ES-I3 (cell line): ENCODE results near the gene ABHD16B.
"Not testable (repeated sequence)": the region's sequence is repeated elsewhere in the genome, so short reads cannot be mapped to it uniquely, and the experiment has no call there.

Source experiments
- H3K36me3 ChIP-seq: 2 replicates; pipeline ENCODE4 v1.6.1; 2013; ENCODE audit warnings: mild to moderate bottlenecking, low read length, control low read depth, moderate library complexity; ENCODE audit not compliant: insufficient read depth
- H3K4me1 ChIP-seq: 2 replicates; pipeline ENCODE4 v1.6.1; 2013; ENCODE audit warnings: mild to moderate bottlenecking, control low read depth, low read length; ENCODE audit not compliant: insufficient read depth
- H3K9ac ChIP-seq: 2 replicates; pipeline ENCODE4 v1.6.1; 2013; ENCODE audit warnings: low read depth, mild to moderate bottlenecking, low read length, moderate library complexity
- H3K9me3 ChIP-seq: 2 replicates; pipeline ENCODE4 v1.6.1; 2013; ENCODE audit warnings: mild to moderate bottlenecking, low read length, moderate library complexity; ENCODE audit not compliant: control insufficient read depth, insufficient read depth

The ABHD16B gene

GRCh38 chr20:63867042-63867441, 5.7 kb downstream of the ABHD16B start:
- H3K9me3 ChIP-seq, H3K9ac ChIP-seq, H3K4me1 ChIP-seq: not testable (repeated sequence)
- H3K36me3 ChIP-seq, result peaks cover 20% of the 10 kb centered on the region

DNA sequence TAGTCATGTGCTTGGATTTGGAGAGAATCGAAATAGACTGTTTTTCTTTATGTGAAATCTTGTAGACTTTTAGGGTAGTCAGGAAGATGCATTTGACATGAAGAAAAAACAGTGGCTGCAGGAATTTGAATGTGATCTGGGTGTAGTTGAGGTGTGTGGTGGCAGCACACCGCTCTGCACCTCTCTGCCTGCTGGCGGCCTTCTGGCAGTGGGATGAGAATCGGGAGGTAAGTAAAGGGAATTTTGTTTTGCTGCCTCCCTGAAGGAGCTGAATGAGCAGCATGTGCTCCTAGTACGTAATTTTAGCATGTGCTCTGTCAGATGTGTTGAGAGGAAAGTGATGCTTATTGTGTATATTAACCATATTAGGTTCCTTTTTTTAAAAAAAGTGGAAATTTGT, 7.0 kb downstream of the ABHD16B start:
- Histone ChIP-seq H3K4me1 (peaks cover 5% of the 10 kb centered on the region; the same call in 1 of the 2 replicates), H3K9ac (no peak overlapping the region), H3K36me3 (peaks cover 23% of the 10 kb centered on the region), H3K9me3 (no peaks in the 10 kb centered on the region)

DNA sequence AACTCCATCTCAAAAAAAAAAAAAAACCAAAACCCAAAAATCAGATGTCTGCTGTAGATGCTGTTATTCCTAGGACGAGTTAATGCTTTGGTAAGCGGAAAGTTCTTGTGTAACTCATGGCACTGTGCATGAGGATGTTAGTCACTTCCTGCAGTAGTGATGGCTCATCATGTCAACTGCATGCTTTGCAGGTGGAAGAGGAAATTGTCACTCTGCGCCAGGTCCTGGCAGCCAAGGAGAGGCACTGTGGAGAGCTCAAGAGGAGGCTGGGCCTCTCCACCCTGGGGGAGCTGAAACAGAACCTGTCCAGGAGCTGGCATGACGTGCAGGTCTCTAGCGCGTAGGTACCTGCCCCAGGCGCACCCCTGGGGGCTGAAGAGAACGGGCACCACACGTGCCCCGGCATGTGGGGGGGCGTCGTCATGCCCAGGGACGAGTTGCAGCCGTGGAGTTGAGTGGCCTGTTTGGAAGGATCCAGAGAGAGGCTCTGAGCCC, 12.2 kb downstream of the ABHD16B start:
- no peak overlapping the region for H3K9ac ChIP-seq
- H3K9me3 ChIP-seq, result no peaks in the 10 kb centered on the region
- H3K36me3 ChIP-seq, result peaks cover 39% of the 10 kb centered on the region
- H3K4me1 ChIP-seq, result no peaks in the 10 kb centered on the region

- H3K4me1 ChIP-seq, H3K9me3 ChIP-seq, H3K9ac ChIP-seq: not testable (repeated sequence)
- peaks cover 35% of the 10 kb centered on the region for H3K36me3 ChIP-seq
Measured at GRCh38 chr20:63874241-63874640, 12.9 kb downstream of the ABHD16B start.

DNA sequence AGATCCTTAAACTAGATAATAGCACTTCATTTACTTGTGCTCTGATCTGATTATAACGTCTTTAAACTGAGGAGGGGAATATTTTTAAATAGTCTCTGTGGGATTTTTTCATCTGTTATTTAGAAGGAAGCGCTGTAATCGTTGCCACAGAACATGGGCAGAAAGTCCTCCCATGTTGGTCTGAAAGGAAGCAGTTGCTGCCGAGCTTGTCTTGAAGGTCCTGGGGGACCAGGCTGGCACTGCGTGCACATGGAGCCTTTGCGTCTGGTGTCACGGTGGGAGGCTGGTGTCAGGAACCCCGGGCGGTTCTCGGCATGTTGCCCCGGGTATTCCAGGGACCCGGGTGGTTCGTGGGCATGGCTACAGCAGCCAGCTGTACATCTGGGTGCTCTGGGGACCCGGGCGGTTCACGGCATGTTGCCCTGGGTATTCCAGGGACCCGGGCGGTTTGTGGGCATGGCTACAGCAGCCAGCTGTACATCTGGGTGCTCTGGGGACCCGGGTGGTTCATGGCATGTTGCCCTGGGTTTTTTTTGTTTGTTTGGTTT, 15.3 kb downstream of the ABHD16B start:
- Histone ChIP-seq H3K9ac (no peak overlapping the region), H3K9me3 (no peaks in the 10 kb centered on the region), H3K36me3 (peaks cover 25% of the 10 kb centered on the region), H3K4me1 (no peaks in the 10 kb centered on the region)

- Histone ChIP-seq H3K9me3 (no peaks in the 10 kb centered on the region), H3K9ac (no peak overlapping the region), H3K4me1 (no peaks in the 10 kb centered on the region), H3K36me3 (peaks cover 18% of the 10 kb centered on the region)
Measured at GRCh38 chr20:63877755-63878470, 16.6 kb downstream of the ABHD16B start.

DNA sequence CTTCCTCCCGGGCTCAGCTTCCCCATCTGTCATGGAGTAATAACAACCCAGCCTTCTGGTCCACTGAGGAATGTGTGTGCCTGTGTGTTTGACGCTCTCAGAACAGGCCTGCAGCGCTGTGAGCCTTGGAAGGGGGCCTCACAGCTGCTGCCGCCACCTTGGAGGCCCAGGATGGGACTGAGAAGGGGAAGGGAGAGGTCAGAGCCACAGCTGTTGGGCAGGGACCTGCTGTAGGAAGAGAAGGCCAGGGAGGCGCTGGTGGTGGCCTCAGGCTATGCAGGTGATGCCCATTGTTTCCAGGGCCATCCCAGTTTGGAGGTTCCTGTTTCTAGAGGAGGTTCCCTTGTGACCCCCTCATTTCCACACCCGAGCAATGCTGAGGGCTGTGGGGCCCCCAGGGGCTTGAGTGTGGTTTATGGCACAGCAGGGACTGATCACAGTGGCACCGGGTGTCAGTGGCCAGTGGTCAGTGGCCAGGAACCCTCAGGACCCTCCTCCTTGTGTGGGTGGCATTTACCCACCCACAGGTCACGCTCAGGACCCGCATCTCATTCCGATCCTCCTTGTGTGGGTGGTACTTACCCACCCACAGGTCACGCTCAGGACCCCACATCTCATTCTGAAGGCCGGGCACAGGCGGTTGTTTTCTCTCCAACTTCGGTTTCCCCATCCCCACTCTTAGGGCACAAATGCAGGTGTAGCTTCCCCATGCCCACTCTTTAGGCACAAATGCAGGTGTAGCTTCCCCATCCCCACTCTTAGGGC, 17.8 kb downstream of the ABHD16B start:
- Histone ChIP-seq H3K4me1 (no peaks in the 10 kb centered on the region), H3K9me3 (no peaks in the 10 kb centered on the region), H3K9ac (no peak overlapping the region), H3K36me3 (peaks cover 14% of the 10 kb centered on the region; the same call in 1 of the 2 replicates)

DNA sequence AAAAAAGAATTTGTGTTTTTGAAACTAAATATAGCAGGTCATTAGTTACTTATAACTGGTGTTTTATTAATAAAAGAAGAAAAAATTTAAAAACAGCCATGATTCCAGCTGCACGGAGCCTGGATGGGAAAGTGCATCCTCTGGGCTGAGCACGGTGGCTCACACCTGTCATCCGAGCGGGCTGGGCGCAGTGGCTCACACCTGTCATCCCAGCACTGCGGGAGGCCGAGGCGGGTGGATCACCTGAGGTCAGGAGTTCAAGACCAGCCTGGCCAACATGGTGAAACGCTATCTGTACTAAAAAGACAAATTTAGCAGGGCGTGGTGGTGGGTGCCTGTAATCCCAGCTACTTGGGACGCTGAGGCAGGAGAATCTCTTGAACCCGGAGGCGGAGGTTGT, 19.6 kb downstream of the ABHD16B start:
- H3K9me3 ChIP-seq, H3K4me1 ChIP-seq, H3K9ac ChIP-seq: not testable (repeated sequence)
- H3K36me3 ChIP-seq, result peaks cover 12% of the 10 kb centered on the region; the same call in 1 of the 2 replicates

DNA sequence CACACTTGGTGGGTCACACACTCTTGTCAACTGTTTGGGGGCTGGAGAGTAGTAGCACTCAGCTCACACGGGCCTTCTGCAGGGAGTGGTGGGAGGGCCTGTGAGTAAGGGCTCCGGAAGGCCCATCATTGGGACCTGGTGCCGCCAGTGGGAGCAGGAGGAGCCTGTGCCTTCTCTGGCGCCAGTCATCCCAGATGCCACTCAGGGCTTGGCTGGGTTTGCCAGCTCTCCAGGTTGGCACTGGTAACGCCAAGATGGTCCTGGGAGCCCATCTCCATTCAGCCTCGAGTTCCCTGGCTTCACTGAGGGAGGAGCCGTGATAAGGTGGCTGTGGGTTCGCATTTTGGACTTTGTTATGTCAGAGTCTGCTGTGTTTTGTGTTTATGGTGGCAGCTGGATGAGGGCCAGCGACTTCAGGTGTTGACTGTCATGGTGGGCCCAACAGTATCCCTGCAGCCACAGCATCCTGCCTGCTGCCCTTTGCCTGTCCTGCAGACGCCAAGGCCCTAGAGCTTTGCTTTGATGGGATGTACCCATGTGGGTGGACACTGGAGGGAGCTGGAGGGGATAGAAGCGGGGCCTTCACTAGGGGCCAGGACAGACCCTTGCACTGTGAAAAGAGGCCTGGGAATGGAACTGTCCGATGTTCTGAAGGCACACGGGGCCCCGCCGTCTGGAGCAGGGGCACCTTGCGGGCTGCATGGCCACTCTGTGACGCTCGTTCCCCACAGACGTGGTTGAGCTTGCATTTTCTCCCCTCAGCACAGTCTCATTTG, 20.3 kb downstream of the ABHD16B start:
- Histone ChIP-seq H3K9me3 (no peaks in the 10 kb centered on the region), H3K36me3 (peaks cover 12% of the 10 kb centered on the region; the same call in 1 of the 2 replicates), H3K4me1 (no peaks in the 10 kb centered on the region), H3K9ac (no peak overlapping the region)

DNA sequence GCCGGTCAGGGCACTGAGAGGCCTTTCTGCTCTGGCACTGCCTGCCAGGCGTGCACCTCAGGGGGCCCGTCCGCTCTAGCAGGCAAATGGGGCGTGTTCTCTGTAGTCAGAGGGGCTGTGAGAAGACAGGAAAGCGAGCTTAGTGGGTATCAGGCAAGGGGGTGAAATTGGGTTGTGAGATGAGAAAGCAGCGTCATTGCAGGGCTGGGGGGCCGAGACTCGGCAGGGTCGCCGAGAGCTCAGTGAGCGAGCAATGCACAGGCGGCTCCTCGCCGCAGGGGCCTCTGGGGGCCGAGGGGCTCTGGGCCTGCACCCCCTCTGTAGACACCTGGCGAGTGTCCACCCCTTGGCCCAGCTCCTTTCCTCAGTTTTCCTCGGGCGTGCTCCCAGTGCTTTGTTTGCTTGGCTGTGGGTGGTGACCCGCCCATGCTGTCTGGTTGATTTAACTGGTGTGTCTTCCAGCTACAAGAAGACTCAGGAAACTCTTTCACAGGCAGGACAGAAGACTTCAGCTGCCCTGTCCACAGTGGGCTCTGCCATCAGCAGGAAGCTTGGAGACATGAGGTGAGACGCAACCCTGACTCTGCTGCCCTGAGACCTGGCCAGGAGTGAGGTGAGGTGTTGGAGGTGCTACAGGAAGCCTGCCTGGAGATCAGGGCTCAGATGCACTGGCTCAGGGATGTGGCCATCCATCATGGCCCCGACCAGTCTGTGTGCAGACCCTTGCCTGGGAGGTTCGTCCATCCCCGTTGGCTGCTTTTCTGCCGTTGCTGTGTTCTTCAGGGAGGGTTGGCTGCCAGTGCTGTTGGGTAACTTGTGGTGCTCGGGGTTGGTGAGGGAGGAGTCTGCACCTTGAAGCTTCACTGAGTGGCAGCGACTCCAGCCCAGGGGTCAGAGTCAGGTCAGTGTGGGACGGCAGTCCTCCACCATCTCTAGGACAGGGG, 21.2 kb downstream of the ABHD16B start:
- H3K9me3 ChIP-seq, result no peaks in the 10 kb centered on the region
- H3K36me3 ChIP-seq, result peaks cover 12% of the 10 kb centered on the region; the same call in 1 of the 2 replicates
- H3K9ac ChIP-seq, result no peak overlapping the region
- H3K4me1 ChIP-seq, result no peaks in the 10 kb centered on the region

DNA sequence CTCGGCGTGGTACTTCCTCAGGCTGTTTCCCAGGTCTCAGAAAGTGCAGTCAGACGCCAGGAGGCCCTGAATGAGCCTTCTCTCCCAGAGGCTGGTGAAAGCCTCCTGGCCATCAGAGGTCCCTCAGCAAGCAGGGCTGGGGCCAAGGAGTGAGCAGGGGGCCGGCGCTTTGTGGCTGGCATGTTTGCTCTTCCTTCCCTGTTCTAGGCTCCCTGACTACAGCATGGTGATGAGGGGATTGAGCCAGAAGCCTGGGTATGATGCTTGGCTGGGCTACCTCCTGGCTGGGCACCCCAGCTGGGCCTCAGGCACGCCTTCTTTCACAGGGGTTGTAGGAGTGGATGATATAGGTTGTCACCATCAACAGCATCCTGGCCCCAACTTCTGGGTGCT, 21.9 kb downstream of the ABHD16B start:
- Histone ChIP-seq H3K9ac (no peak overlapping the region), H3K4me1 (no peaks in the 10 kb centered on the region), H3K9me3 (no peaks in the 10 kb centered on the region), H3K36me3 (peaks cover 12% of the 10 kb centered on the region; the same call in 1 of the 2 replicates)

DNA sequence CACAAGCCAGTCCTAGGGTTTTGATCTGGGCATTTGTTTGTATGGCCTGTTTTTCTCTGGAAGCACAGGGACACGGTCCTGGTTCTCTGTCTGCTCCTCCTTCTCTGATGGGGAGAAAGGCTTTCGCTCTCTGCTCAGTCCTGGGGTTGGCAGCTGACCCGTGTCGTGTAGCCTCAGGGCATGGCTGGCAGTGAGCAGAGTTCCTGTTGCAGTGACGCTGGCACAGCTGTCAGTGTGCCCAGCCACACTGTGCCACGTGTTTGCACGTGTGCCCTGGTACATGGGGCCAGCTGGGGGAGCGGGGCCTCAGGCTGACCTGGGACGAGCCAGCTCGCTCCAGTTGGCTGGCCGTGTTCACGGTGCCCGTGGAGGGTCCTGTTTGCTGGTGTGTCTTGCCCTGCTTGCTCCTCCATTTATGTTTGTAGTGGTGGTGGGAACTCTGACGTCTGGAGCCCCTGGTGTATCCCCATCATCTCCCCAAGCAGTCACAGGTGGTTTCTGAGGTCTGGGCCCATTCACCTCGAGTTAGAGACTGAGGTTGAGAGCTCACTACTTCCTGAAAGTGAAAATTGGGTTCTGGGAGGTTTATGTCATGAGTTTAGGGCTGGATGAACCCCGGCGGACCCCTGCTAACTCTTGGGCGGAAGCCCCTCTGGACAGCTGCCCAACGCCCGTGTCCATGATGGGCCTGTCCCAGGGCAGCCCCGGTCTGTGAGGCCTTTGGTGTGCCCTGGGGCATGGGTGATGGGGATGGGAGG, 23.4 kb downstream of the ABHD16B start:
- H3K9me3 ChIP-seq, result no peaks in the 10 kb centered on the region
- H3K4me1 ChIP-seq, result no peaks in the 10 kb centered on the region
- H3K9ac ChIP-seq, result no peak overlapping the region
- H3K36me3 ChIP-seq, result peaks cover 19% of the 10 kb centered on the region; the same call in 1 of the 2 replicates
